PC-9 (cell line): ENCODE results near the gene GABARAP. TPM values are rescaled to one million over a fixed set of nuclear protein-coding genes. Genes with fewer than 3 reads are reported as not detected.

ENCODE experiments used
- BruUV-seq: library from RNA; stranded (reverse); fragments of 400-500 nt; replicated peaks from 2 replicates; lab custom pipeline; 2021; lab: Mats Ljungman, UMichigan
- CTCF ChIA-PET: fragments of 300-600 bp; sonication (Branson Sonifier 250); formaldehyde crosslinking; loops from one replicate; lab custom pipeline; 2022; ENCODE audit warnings: antibody characterized with exemption; lab: Charles Lee
- POLR2A ChIA-PET: fragments of 300-600 bp; sonication (Branson Sonifier 250); formaldehyde crosslinking; loops from one replicate; lab custom pipeline; 2022; ENCODE audit warnings: antibody characterized with exemption; ENCODE audit not compliant: unreplicated experiment; lab: Charles Lee
- DNase-seq, 2 experiments: peaks; one replicate each; pipeline versions ENCODE4 v3.0.0 to v3.0.0-alpha.2; 2015 to 2022; ENCODE audit warnings: mixed read lengths in 1 of 2
- H2AFZ ChIP-seq: fragments of 200-600 bp; sonication (generic); 2 replicates; pipeline ENCODE4 v1.8.1; 2017; ENCODE audit warnings: antibody characterized with exemption
- H3F3A ChIP-seq: fragments of 200-600 bp; sonication (generic); 2 replicates; pipeline ENCODE4 v1.8.1; 2017; ENCODE audit warnings: antibody characterized with exemption, mild to moderate bottlenecking, low read depth; ENCODE audit not compliant: insufficient read depth
- H3K27ac ChIP-seq: fragments of 200-600 bp; sonication (generic); 2 replicates; pipeline ENCODE4 v1.6.1; 2016; ENCODE audit warnings: mixed run types
- H3K27me3 ChIP-seq: fragments of 200-600 bp; sonication (generic); 2 replicates; pipeline ENCODE4 v1.6.1; 2016; ENCODE audit warnings: low read depth, mixed run types; ENCODE audit not compliant: insufficient read depth
- H3K36me3 ChIP-seq: fragments of 200-600 bp; sonication (generic); 2 replicates; pipeline ENCODE4 v1.6.1; 2016; ENCODE audit warnings: low read depth, mixed run types
- H3K4me1 ChIP-seq: fragments of 200-600 bp; sonication (generic); replicated peaks from 2 replicates; pipeline ENCODE4 v1.6.1; 2016; ENCODE audit warnings: mixed run types; ENCODE audit not compliant: insufficient read depth
- H3K4me2 ChIP-seq: fragments of 200-600 bp; sonication (generic); 2 replicates; pipeline ENCODE4 v1.6.1; 2017; ENCODE audit warnings: mixed run types
- H3K4me3 ChIP-seq: fragments of 200-600 bp; sonication (generic); 2 replicates; pipeline ENCODE4 v1.6.1; 2016; ENCODE audit warnings: mixed run types
- H3K79me2 ChIP-seq: fragments of 200-600 bp; sonication (generic); 2 replicates; pipeline ENCODE4 v1.6.1; 2017; ENCODE audit warnings: low read depth, mixed run types
- H3K9me2 ChIP-seq: fragments of 200-600 bp; sonication (generic); 2 replicates; pipeline ENCODE4 v1.8.1; 2017; ENCODE audit warnings: mild to moderate bottlenecking; ENCODE audit not compliant: insufficient read depth
- H3K9me3 ChIP-seq: fragments of 200-600 bp; sonication (generic); 2 replicates; pipeline ENCODE4 v1.8.1; 2016; ENCODE audit warnings: low read depth; ENCODE audit not compliant: insufficient read depth
- H4K20me1 ChIP-seq: fragments of 200-600 bp; sonication (generic); 2 replicates; pipeline ENCODE4 v1.8.1; 2017; ENCODE audit not compliant: insufficient read depth
- CTCF ChIP-seq: fragments of 200-600 bp; sonication (generic); conservative IDR thresholded peaks from 2 replicates; pipeline ENCODE4 v1.6.1; 2017; ENCODE audit warnings: mixed run types, antibody characterized with exemption, mild to moderate bottlenecking, moderate library complexity
- EZH2 ChIP-seq: fragments of 200-600 bp; sonication (generic); IDR thresholded peaks from 2 replicates; pipeline ENCODE4 v1.8.0; 2017; ENCODE audit warnings: antibody characterized with exemption, low read depth
- intact Hi-C: fragments of 100-400 bp; cut with micrococcal nuclease; formaldehyde crosslinking; loops from one replicate; pipeline ENCODE4 v1.10.0; 2022; ENCODE audit not compliant: unreplicated experiment
- total RNA-seq: library from RNA; stranded (reverse); gene quantifications from 2 replicates; pipeline ENCODE4 v1.2.3, GENCODE V29; 2021

Gene GABARAP
- total RNA-seq, 1 experiment from 2014 or later, result 424 TPM

- Histone ChIP-seq H2AFZ (no peak overlapping the region), H3K79me2 (peaks cover 55% of the 10 kb centered on the region), H3K36me3 (peaks cover 25% of the 10 kb centered on the region), H3F3A (peaks cover 62% of the 10 kb centered on the region), H3K4me3 (peak overlapping the region; percentile 78; the same call in 1 of the 2 replicates), H4K20me1 (peaks cover 7% of the 10 kb centered on the region), H3K4me2 (peak overlapping the region; percentile 96), H3K9me3 (no peaks in the 10 kb centered on the region), H3K27me3 (no peaks in the 10 kb centered on the region), H3K4me1 (peaks cover 29% of the 10 kb centered on the region), H3K27ac (no peak overlapping the region), H3K9me2 (no peaks in the 10 kb centered on the region)
- TF ChIP-seq CTCF (no peak), EZH2 (no peak)
- BruUV-seq, result no TSS peak
- ChIA-PET POLR2A (no interaction called here), CTCF (interaction anchor here (0.6 kb wide), 1 partner anchor 69 kb away, joined by 5 read pairs; no protein-coding TSS in a partner anchor)
- DNase-seq, result no peak
- intact Hi-C loops, result no loop called here
Observed at GRCh38 chr17:7240375-7240774, 1.9 kb downstream of the GABARAP start.

- H3F3A ChIP-seq, result peaks cover 63% of the 10 kb centered on the region
- H3K36me3 ChIP-seq, result peaks cover 32% of the 10 kb centered on the region
- H3K9me2 ChIP-seq, result no peaks in the 10 kb centered on the region
- peak; percentile 96 to 99 for DNase-seq
- peaks cover 38% of the 10 kb centered on the region for H3K4me1 ChIP-seq
- CTCF ChIA-PET, result interaction anchor here (1.2 to 1.4 kb wide), 2 partner anchors 19 to 194 kb away, joined by 4 to 8 read pairs; no protein-coding TSS in a partner anchor
- POLR2A ChIA-PET, result interaction anchor here (0.6 kb wide), 3 partner anchors 11 to 291 kb away, joined by 3 to 5 read pairs (median 3); no protein-coding TSS in a partner anchor
- H3K79me2 ChIP-seq, result peaks cover 63% of the 10 kb centered on the region
- H3K27ac ChIP-seq, result peak within 1 kb of the TSS; percentile 80
- intact Hi-C loops, result loop anchor here (1.0 to 2.0 kb wide), 2 partner anchors 13 to 25 kb away; partner anchors contain the start of gene ELP5
- peaks cover 11% of the 10 kb centered on the region for H4K20me1 ChIP-seq
- no peaks in the 10 kb centered on the region for H3K9me3 ChIP-seq
- no TSS peak for BruUV-seq
- H3K4me2 ChIP-seq, result peak within 1 kb of the TSS; percentile 96
- H3K4me3 ChIP-seq, result peak within 1 kb of the TSS; percentile 93
- no peak within 1 kb of the TSS; the same call in 1 of the 2 replicates for H2AFZ ChIP-seq
- TF ChIP-seq EZH2 (no peak), CTCF (no peak)
- no peaks in the 10 kb centered on the region for H3K27me3 ChIP-seq
Observed at GRCh38 chr17:7239091-7240027, 2.9 kb downstream of the GABARAP start, which contains the start of gene PHF23. PHF23 (minus strand) TSS chr17:7239457; CDS start chr17:7239279, 178 bp downstream.

GRCh38 chr17:7238420-7239090 lies 3.7 kb downstream of the GABARAP start:
- POLR2A ChIA-PET, result interaction anchor here (0.6 kb wide), 1 partner anchor 291 kb away, joined by 3 read pairs; no protein-coding TSS in a partner anchor
- intact Hi-C loops, result loop anchor here (1.0 to 2.0 kb wide), 2 partner anchors 14 to 24 kb away; partner anchors contain the start of gene ELP5
- no peaks in the 10 kb centered on the region for H3K9me3 ChIP-seq
- no peaks in the 10 kb centered on the region for H3K9me2 ChIP-seq
- H3K4me3 ChIP-seq, result peak overlapping the region; percentile 93
- peaks cover 11% of the 10 kb centered on the region for H4K20me1 ChIP-seq
- H3K36me3 ChIP-seq, result peaks cover 32% of the 10 kb centered on the region
- peak overlapping the region; percentile 80 for H3K27ac ChIP-seq
- H2AFZ ChIP-seq, result no peak overlapping the region; the same call in 1 of the 2 replicates
- H3F3A ChIP-seq, result peaks cover 66% of the 10 kb centered on the region
- TF ChIP-seq CTCF, result no peak
- TF ChIP-seq EZH2, result no peak
- H3K4me2 ChIP-seq, result peak overlapping the region; percentile 56
- peaks cover 37% of the 10 kb centered on the region for H3K4me1 ChIP-seq
- CTCF ChIA-PET, result interaction anchor here (0.7 to 1.4 kb wide), 3 partner anchors 18 to 193 kb away, joined by 4 to 8 read pairs (median 8); partner anchors contain the start of gene TMEM256
- H3K79me2 ChIP-seq, result peaks cover 66% of the 10 kb centered on the region
- TSS peak; percentile 24 for BruUV-seq
- H3K27me3 ChIP-seq, result no peaks in the 10 kb centered on the region
- DNase-seq, result no peak
